DND-41 (cell line): ENCODE measurements around the gene RAD21L1.
"Not testable (repeated sequence)": the region's sequence is repeated elsewhere in the genome, so short reads cannot be mapped to it uniquely, and the experiment has no call there.

Experiments used
- ATAC-seq: fragments of 200-7000 bp; cut with Tn5 transposase; 3 replicates; pipeline ENCODE4 v1.9.1; 2021; ENCODE audit warnings: low read depth; ENCODE audit not compliant: insufficient read depth
- DNase-seq: peaks from one replicate; pipeline ENCODE4 v3.0.0-alpha.2; 2020
- H2AFZ ChIP-seq: 2 replicates; pipeline ENCODE4 v1.6.0; 2012; ENCODE audit warnings: low read depth, low read length
- H3K27ac ChIP-seq: 2 replicates; pipeline ENCODE4 v1.5.1; 2012; ENCODE audit warnings: low read length, inconsistent platforms
- H3K27me3 ChIP-seq: fragments of 200-600 bp; sonication (generic); 2 replicates; pipeline ENCODE4 v1.6.0; 2012; ENCODE audit warnings: low read length, mild to moderate bottlenecking, inconsistent platforms; ENCODE audit not compliant: insufficient read depth, poor library complexity
- H3K36me3 ChIP-seq: 2 replicates; pipeline ENCODE4 v1.5.1; 2012; ENCODE audit warnings: low read length, inconsistent platforms; ENCODE audit not compliant: insufficient read depth
- H3K4me1 ChIP-seq: 2 replicates; pipeline ENCODE4 v1.5.1; 2012; ENCODE audit warnings: mild to moderate bottlenecking, low read length; ENCODE audit not compliant: insufficient read depth
- H3K4me2 ChIP-seq: 2 replicates; pipeline ENCODE4 v1.6.0; 2012; ENCODE audit warnings: mild to moderate bottlenecking, moderate library complexity, low read length, inconsistent platforms; ENCODE audit not compliant: insufficient read depth
- H3K4me3 ChIP-seq, 2 experiments: fragments of 200-600 bp in 1 of 2; shearing (Covaris generic) in 1 of 2; 2 replicates each; pipeline ENCODE4 v1.5.1; 2012 to 2016; ENCODE audit warnings: inconsistent platforms in 2 of 2, low read length in 2 of 2, mild to moderate bottlenecking in 2 of 2, low read depth in 1 of 2, moderate library complexity in 1 of 2
- H3K79me2 ChIP-seq: 2 replicates; pipeline ENCODE4 v1.6.0; 2012; ENCODE audit warnings: low read length, inconsistent platforms; ENCODE audit not compliant: insufficient read depth
- H3K9ac ChIP-seq: 2 replicates; pipeline ENCODE4 v1.6.0; 2012; ENCODE audit warnings: low read depth, mild to moderate bottlenecking, inconsistent platforms, low read length, moderate library complexity
- H3K9me3 ChIP-seq: 2 replicates; pipeline ENCODE4 v1.5.1; 2012; ENCODE audit warnings: low read length, moderate library complexity, mild to moderate bottlenecking, inconsistent platforms; ENCODE audit not compliant: insufficient read depth, severe bottlenecking
- H4K20me1 ChIP-seq: 2 replicates; pipeline ENCODE4 v1.6.0; 2012; ENCODE audit warnings: low read length; ENCODE audit not compliant: insufficient read depth
- EZH2 ChIP-seq: IDR thresholded peaks from 3 replicates; pipeline ENCODE4 v1.6.1; 2012; ENCODE audit warnings: borderline replicate concordance, low read depth, mild to moderate bottlenecking, moderate library complexity, low read length, inconsistent platforms; ENCODE audit not compliant: severe bottlenecking
- TF ChIP-seq, protein P1 (sequence below): IDR thresholded peaks from 2 replicates; pipeline ENCODE4 v1.5.1; 2012; ENCODE audit warnings: borderline replicate concordance, low read length, moderate library complexity, mild to moderate bottlenecking; ENCODE audit not compliant: poor library complexity, severe bottlenecking; ENCODE audit errors: extremely low read depth

The RAD21L1 gene

DNA sequence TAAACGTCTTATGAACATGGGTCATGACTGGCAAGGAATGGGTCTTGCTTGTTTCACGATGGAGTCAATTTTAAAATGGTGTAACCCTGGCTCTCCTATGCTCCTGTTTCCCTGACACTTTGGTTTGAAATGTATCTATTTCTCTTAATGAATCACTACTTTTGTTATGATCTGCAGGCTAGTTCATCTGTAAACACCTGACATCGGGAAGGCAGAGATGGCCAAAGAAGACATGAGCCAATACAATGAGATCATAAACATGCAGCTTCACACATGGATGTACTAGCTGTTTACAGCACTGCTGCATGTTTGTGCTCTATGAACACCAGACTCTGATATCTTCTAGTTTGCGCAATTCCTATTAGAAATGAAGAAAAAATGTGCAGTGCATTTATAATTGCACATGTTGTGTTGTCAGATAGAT is 11.0 kb upstream of the RAD21L1 start:
- Histone ChIP-seq H3K79me2 (no peaks in the 10 kb centered on the region), H3K27me3 (peaks cover 6% of the 10 kb centered on the region), H3K9me3 (no peaks in the 10 kb centered on the region), H3K4me2 (no peak overlapping the region), H3K4me3 (no peak overlapping the region), H3K27ac (no peak overlapping the region), H3K36me3 (no peaks in the 10 kb centered on the region), H2AFZ (no peak overlapping the region), H3K9ac (no peak overlapping the region), H4K20me1 (no peaks in the 10 kb centered on the region), H3K4me1 (no peaks in the 10 kb centered on the region)
- ATAC-seq (no peak), DNase-seq (no peak)
- no peak for TF ChIP-seq EZH2
- TF ChIP-seq, protein P1, sequence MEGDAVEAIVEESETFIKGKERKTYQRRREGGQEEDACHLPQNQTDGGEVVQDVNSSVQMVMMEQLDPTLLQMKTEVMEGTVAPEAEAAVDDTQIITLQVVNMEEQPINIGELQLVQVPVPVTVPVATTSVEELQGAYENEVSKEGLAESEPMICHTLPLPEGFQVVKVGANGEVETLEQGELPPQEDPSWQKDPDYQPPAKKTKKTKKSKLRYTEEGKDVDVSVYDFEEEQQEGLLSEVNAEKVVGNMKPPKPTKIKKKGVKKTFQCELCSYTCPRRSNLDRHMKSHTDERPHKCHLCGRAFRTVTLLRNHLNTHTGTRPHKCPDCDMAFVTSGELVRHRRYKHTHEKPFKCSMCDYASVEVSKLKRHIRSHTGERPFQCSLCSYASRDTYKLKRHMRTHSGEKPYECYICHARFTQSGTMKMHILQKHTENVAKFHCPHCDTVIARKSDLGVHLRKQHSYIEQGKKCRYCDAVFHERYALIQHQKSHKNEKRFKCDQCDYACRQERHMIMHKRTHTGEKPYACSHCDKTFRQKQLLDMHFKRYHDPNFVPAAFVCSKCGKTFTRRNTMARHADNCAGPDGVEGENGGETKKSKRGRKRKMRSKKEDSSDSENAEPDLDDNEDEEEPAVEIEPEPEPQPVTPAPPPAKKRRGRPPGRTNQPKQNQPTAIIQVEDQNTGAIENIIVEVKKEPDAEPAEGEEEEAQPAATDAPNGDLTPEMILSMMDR: no peak

DNA sequence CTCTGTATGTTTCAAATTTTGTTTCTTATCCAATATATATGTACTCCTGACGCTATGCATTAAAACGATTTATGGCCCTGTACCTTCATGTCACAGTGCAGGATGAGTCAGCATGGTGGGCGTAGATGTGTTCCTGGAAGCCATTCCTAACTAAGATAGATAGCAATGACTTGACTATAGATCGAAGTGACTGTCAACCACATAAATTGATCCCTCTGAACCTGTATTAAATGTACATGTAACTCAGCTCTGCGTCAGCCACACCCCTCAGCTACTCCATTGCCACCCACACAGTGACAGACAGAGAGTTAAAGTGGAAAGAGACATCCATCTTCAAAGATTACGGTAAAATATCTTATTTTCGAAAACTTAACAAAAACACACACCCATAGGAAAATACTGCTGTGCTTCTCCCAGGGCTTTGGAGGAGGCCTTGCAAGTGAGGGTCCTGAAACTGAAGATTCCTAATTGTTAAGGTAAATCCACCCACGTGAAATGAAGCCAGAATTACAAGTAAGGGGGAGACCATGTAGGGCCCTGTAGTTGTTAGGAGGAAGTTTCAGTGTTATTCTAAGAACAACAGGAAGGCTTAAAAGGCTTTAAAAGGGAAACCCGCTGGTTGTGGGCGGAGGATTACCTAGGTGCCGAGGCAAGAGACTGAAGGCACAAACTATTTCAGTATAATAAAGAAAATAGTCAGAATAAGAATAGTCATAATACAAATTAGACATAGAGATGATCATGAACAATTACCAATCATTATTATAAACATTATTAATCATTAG is 10.3 kb upstream of the RAD21L1 start:
- H2AFZ ChIP-seq: no peak overlapping the region
- H3K9me3 ChIP-seq: no peaks in the 10 kb centered on the region
- no peak overlapping the region for H3K27ac ChIP-seq
- H3K79me2 ChIP-seq: no peaks in the 10 kb centered on the region
- H3K4me1 ChIP-seq: no peaks in the 10 kb centered on the region
- peaks cover 6% of the 10 kb centered on the region for H3K27me3 ChIP-seq
- no peak overlapping the region for H3K4me2 ChIP-seq
- DNase-seq (no peak), ATAC-seq (no peak)
- H3K4me3 ChIP-seq: no peak overlapping the region
- H3K36me3 ChIP-seq: no peaks in the 10 kb centered on the region
- TF ChIP-seq, protein P1: no peak
- no peak for TF ChIP-seq EZH2
- no peak overlapping the region for H3K9ac ChIP-seq
- no peaks in the 10 kb centered on the region for H4K20me1 ChIP-seq

DNA sequence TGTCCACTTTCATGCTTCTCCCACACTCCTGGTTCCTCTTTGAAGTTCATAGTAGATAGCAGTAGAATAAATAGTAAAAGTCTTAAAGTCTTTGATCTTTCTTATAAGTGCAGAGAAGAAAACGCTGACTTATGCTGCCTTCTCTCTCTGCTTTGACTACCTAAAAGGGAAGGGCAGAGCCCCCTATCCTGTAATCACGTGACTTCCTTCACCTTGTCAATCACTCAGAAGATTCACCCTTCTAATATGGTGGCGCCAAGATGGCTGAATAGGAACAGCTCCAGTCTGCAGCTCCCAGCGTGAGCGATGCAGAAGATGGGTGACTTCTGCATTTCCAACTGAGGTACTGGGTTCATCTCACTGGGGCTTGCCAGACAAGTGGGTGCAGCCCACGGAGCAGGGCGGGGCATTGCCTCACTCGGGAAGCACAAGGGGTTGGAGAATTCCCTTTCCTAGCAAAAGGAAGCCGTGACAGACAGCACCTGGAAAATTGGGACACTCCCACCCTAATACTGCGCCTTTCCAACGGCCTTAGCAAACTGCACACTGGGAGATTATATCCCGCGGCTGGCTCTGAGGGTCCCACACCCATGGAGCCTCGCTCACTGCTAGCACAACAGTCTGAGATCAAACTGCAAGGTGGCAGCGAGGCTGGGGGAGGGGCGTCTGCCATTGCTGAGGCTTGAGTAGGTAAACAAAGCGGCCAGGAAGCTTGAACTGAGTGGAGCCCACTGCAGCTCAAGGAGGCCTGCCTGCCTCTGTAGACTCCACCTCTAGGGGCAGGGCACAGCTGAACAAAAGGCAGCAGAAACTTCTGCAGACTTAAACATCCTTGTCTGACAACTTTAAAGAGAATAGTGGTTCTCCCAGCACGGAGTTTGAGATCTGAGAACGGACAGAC is 9.1 kb upstream of the RAD21L1 start:
- not testable (repeated sequence) for H3K36me3 ChIP-seq, H3K9me3 ChIP-seq, H3K27ac ChIP-seq, DNase-seq, H3K4me2 ChIP-seq, H3K79me2 ChIP-seq, H3K27me3 ChIP-seq, H2AFZ ChIP-seq, H3K4me3 ChIP-seq, H3K9ac ChIP-seq, ATAC-seq, H4K20me1 ChIP-seq, H3K4me1 ChIP-seq

DNA sequence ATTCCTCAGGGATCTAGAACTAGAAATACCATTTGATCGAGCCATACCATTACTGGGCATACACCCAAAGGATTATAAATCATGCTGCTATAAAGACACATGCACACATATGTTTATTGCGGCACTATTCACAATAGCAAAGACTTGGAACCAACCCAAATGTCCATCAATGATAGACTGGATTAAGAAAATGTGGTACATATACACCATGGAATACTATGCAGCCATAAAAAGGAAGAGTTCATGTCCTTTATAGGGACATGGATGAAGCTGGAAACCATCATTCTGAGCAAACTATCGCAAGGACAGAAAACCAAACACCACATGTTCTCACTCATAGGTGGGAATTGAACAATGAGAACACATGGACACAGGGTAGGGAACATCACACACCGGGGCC is 3.1 kb upstream of the RAD21L1 start:
- not testable (repeated sequence) for H3K4me3 ChIP-seq

More for the DNA sequence above, 3.1 kb upstream of the RAD21L1 start:
- not testable (repeated sequence) for H3K36me3 ChIP-seq, H4K20me1 ChIP-seq, H3K27me3 ChIP-seq, H3K79me2 ChIP-seq, H2AFZ ChIP-seq, H3K4me1 ChIP-seq, H3K4me2 ChIP-seq, DNase-seq, H3K9me3 ChIP-seq, H3K9ac ChIP-seq, ATAC-seq, H3K27ac ChIP-seq
